GOT3 (cell line): ENCODE data around the gene KLHL29.

ENCODE experiments used
- DNase-seq: peaks from one replicate; lab custom pipeline; 2025; ENCODE audit warnings: mixed read lengths; lab: John Stamatoyannopoulos, UW

Gene KLHL29

DNA sequence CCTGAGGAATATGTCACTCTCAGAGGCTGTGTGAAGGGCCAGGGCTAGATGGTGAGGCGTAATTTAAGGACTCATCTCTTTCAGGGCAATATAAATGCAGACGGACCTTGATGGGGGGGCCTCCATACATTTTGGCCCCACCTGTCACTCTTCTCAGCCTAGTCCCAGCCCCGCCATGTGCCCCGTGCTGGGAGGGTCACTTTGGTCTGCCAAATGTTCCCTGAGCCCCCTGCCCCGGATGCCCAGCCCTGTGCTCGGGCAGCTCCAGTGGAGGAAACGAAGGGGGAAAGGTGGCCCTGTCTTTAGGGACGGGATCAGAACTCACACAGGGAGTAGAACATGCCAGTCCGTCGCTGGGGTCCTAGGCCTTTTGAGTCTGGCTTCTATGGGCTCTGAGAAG lies 168.6 kb downstream of the KLHL29 start:
- DNase-seq: no peak

DNA sequence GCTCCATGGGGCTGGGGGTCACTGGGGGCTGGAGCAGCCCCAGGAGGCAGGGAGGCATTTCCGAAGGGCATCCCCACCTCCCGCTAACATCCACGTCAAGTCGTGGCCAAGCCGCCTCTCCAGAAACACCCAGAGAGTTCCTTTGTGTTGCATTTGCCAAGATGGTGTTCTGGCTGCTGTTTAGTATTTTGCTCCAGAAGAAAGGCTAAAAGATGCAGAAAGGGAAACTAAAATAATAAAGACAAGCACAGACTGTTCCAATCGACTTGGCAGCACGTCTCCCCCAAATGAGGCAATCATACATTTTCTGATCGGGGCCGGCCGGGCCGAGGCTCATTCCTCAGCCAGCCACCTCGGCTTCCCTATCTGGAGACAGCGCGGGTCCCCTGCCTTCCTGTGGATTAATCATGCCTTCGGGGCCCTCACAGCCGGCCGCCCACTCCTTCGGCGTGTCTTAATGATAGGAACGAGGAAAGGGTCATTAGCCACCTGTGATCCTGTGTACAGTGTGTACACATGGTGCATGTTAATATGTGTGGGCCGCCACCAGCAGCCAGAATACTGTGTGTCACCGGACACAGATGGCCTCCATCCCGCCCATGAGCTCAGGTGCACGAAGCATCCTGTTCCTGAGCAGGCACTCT lies 169.2 kb downstream of the KLHL29 start:
- no peak for DNase-seq

GRCh38 chr2:23555944-23556343 lies 171.0 kb downstream of the KLHL29 start:
- DNase-seq: no peak

GRCh38 chr2:23556929-23557328 lies 171.9 kb downstream of the KLHL29 start:
- DNase-seq: no peak

- no peak for DNase-seq
These were observed 172.5 kb downstream of the KLHL29 start for GRCh38 chr2:23557455-23557854.

GRCh38 chr2:23559561-23560239 lies 174.7 kb downstream of the KLHL29 start:
- DNase-seq: no peak

DNA sequence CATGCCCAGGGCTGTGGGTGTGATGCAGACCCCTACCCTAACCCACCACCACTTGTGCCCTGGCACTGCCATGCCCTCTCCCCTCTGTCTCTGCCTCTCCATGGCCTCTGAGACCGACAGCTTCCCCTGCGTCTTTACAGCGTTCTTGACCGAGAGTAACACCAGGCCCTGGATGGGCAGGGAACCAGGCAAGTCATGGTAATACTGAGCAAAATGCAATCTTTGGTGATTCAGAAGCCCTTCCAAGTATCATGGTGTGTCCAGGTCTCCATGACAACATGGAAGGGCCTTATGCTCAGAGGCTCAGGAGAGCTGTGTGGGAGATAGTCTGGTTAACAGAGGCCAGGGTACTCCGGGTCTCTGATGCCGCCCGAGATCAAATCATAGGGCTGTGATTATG lies 176.1 kb downstream of the KLHL29 start:
- no peak for DNase-seq

DNA sequence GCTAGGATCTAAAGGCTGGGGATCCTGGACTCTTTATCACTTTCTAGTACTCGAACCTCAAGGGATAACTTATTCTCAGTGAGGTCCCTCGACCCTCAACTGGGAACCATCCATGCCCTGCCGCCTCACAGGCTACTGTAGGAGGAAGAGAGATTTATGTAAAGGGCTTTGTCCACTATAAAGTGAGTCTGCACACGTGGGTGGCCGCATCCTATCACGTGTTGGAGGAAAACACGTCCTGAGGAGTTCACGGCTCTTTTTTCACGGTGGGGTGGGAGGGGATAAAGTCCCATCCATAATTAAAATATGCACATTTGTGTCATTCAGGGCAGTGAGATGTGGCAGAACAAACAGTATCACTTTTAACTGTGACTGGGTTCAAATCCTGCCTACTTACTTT lies 176.6 kb downstream of the KLHL29 start:
- DNase-seq: no peak

GRCh38 chr2:23562143-23562542 lies 177.2 kb downstream of the KLHL29 start:
- DNase-seq: no peak

- no peak for DNase-seq
These were observed 178.2 kb downstream of the KLHL29 start for GRCh38 chr2:23563151-23563550.

DNA sequence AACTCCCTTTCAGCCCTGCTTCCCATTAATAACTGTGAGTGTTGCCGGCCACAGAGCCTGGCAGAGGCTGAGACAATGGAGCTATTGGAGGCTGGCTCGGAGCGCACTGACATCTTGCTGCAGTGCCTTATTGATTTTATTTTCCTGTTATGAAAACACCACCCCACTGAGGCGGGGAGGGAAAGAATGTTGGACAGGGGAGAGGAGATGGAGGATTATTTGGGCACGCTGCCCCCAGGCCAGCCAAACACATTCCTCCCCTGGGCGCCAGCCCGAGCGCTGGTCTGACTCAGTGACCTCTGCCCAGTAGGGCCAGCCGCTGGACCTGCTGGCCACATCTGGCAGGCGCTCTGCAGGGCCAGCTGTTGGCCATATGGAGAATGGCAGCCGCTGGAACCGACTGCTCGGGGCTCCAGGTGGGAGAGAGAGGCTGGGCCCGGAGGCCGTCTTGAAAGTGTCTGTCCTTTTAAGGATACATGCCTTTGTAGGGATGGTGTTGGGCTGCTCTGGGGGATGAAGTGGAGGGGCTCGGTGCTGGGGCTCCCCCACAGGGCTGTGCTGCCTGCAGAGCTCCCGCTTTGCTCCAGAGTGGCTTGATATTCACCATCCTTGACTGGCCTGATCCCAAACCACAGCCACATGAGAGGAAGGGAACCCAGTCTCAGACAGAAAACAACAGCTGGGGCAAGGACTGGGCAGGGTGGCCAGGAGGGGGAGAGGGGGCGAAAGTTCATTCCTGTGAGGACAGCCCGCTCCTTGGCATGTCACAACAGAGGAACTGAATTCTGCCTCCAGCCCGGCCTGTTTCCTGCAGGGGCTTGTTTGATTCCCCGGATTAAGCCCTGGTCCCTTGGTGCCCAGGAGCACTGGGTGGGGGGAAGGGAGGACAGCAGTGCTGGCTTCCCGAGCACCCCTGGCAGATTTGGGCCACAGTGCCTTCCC lies 179.0 kb downstream of the KLHL29 start:
- DNase-seq: no peak

DNA sequence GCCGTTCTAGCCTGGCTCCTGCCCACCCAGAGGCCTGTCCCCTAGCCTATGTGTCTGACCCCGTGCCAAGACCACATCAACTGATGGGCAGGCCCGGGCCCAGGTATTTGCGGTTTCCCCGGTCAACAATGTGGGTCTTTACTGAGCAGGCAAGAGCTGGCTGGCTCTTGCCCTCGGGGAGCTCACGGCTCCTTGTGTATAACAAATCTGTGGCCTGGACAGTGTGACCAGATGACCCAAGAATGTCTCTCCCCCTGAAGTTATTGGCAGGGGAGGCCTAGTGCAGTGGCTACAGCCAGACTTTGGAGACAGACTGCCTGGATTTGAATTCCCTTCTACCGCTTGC lies 179.6 kb downstream of the KLHL29 start:
- DNase-seq: no peak

GRCh38 chr2:23565374-23565773 lies 180.4 kb downstream of the KLHL29 start:
- DNase-seq: no peak

DNA sequence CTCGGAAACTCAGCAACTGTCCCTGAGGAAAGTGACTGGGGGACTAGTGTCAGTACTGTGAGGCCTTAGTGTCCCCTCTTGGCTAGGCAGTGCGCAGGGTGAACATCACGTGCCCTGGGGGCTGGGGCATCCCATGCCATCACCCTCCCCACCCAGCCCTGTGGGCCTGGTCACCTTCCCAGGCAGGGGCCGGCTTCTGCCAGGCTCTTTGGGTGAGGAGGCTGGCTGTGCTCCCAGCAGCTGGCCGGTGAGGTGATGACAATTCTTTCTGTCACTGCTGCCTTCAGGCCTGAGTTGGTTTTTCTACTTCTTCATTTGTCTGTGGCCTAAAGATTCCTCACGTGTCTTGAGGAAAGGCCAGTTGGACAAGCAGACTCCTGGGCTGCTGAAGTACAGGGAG lies 180.8 kb downstream of the KLHL29 start:
- no peak for DNase-seq

- no peak for DNase-seq
These were observed 181.5 kb downstream of the KLHL29 start for GRCh38 chr2:23566241-23567142.

GRCh38 chr2:23567161-23567756 lies 182.3 kb downstream of the KLHL29 start:
- DNase-seq: no peak

DNA sequence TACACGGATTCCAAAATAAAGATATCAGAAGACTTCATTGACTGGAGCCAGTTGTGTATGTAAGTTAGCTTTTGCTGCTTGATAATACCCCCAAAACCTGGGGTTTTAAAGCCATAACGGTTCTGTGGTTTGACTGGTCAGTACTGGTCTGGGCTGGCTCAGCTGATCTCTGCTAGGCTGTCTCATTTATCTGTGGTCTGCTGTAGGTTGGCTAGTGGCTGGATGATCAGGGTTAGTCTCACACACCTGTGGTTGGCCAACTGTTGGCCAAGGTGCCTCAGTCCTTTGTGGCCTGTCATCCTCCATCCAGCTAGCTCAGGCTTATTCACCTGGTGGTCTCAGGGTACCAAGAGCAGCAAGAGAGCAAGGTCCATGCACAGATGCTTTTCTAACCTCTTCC lies 183.2 kb downstream of the KLHL29 start:
- DNase-seq: no peak

DNA sequence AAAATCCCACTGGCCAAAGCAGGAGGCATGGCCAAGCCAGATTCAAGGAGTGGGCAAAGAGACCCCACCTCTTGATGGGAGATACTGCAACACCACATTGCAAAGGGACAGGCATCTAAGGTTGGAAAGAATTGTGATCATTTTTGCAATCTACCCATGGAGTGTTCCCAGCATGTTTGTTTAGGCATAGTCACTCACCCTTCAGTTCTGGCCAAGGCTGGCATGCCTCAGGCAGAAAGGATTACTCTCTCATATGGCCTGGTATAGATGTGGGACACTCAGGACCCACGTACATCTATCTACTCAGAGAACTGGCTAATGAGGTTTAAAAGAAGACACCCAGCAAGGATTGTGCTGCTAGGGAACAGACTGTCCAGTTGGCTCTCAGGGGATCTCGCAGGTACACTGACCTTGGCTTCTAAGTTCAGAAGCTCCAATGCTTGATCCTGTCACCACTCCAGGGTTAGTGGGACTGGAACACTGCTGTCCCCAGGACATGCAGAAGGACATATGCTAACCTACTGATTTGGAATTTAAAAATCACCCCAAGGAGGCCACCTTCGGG lies 183.7 kb downstream of the KLHL29 start:
- DNase-seq: no peak

GRCh38 chr2:23569761-23570365 lies 184.9 kb downstream of the KLHL29 start:
- no peak for DNase-seq

DNA sequence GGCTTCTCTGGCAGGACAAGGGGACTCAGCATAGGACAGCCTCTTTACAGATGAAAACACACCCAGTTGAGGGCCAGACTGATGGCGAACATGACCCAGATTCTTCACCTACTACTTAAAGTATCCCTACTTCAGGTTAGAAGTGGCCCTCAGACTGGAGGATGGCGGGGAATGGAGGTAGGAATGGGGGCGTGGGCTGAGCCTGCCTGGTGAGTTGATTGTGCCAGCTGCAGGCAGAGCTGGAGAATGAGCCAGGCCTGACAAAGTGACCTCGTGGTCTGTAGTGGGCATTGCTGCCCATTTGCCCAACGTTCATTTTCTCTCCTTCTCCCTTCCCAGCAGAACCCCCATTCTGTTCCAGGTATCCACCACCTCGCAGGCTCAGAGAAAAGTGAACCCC lies 186.1 kb downstream of the KLHL29 start:
- no peak for DNase-seq
